SK-N-SH treated with all-trans-retinoic acid at 6 μM for 48 hours (cell line): ENCODE data around the gene N4BP2L1.

Experiments used
- ATAC-seq: fragments of 200-7000 bp; cut with Tn5 transposase; 3 replicates; pipeline ENCODE4 v1.9.1; 2020; ENCODE audit warnings: mild to moderate bottlenecking, moderate library complexity
- ARNTL ChIP-seq: fragments of 450-650 bp; formaldehyde crosslinking; IDR thresholded peaks from 2 replicates; pipeline ENCODE4 v1.5.0; 2020; ENCODE audit warnings: low read depth, mild to moderate bottlenecking, moderate library complexity, borderline replicate concordance
- BACH2 ChIP-seq: fragments of 250-450 bp; sonication (Bioruptor Pico); IDR thresholded peaks from 2 replicates; pipeline ENCODE4 v1.9.0; 2021; ENCODE audit warnings: mild to moderate bottlenecking, borderline replicate concordance
- ESRRG ChIP-seq: fragments of 250-450 bp; sonication (Bioruptor Pico); IDR thresholded peaks from 2 replicates; pipeline ENCODE4 v1.6.1; 2021; ENCODE audit warnings: mild to moderate bottlenecking
- GLIS3 ChIP-seq: fragments of 250-450 bp; sonication (Bioruptor Pico); IDR thresholded peaks from 2 replicates; pipeline ENCODE4 v1.5.0; 2020; ENCODE audit warnings: mild to moderate bottlenecking, moderate library complexity
- ISL1 ChIP-seq: fragments of 250-450 bp; sonication (Bioruptor Pico); IDR thresholded peaks from 2 replicates; pipeline ENCODE4 v2.1.2; 2022; ENCODE audit warnings: mild to moderate bottlenecking, moderate library complexity
- PPARA ChIP-seq: fragments of 250-450 bp; sonication (Bioruptor Pico); IDR thresholded peaks from 2 replicates; pipeline ENCODE4 v1.5.0; 2020; ENCODE audit warnings: mild to moderate bottlenecking, borderline replicate concordance
- RARB ChIP-seq: fragments of 250-450 bp; sonication (Bioruptor Pico); IDR thresholded peaks from 2 replicates; pipeline ENCODE4 v1.8.0; 2021; ENCODE audit warnings: mild to moderate bottlenecking, moderate library complexity
- SNAI2 ChIP-seq: fragments of 250-450 bp; sonication (Bioruptor Pico); IDR thresholded peaks from 2 replicates; pipeline ENCODE4 v1.5.0; 2020; ENCODE audit warnings: mild to moderate bottlenecking, moderate library complexity
- TCF4 ChIP-seq: fragments of 250-450 bp; sonication (Bioruptor Pico); IDR thresholded peaks from 2 replicates; pipeline ENCODE4 v1.8.0; 2021; ENCODE audit warnings: mild to moderate bottlenecking, moderate library complexity, borderline replicate concordance
- TOX ChIP-seq: fragments of 250-450 bp; sonication (Bioruptor Pico); IDR thresholded peaks from 2 replicates; pipeline ENCODE4 v1.8.0; 2021; ENCODE audit warnings: mild to moderate bottlenecking, moderate library complexity, borderline replicate concordance
- ZC3H10 ChIP-seq: fragments of 250-450 bp; sonication (Bioruptor Pico); IDR thresholded peaks from 2 replicates; pipeline ENCODE4 v1.5.1; 2021; ENCODE audit warnings: mild to moderate bottlenecking, moderate library complexity
- ZFP30 ChIP-seq: fragments of 450-650 bp; formaldehyde crosslinking; IDR thresholded peaks from 2 replicates; pipeline ENCODE4 v1.5.0; 2022; ENCODE audit warnings: mild to moderate bottlenecking, moderate library complexity
- ZNF565 ChIP-seq: fragments of 450-650 bp; formaldehyde crosslinking; conservative IDR thresholded peaks from 2 replicates; pipeline ENCODE4 v1.5.0; 2020; ENCODE audit warnings: low read depth, mild to moderate bottlenecking, moderate library complexity
- ZNF70 ChIP-seq: fragments of 450-650 bp; formaldehyde crosslinking; IDR thresholded peaks from 2 replicates; pipeline ENCODE4 v1.5.0; 2020; ENCODE audit warnings: mild to moderate bottlenecking, moderate library complexity
- ZNF8 ChIP-seq: fragments of 450-650 bp; formaldehyde crosslinking; IDR thresholded peaks from 2 replicates; pipeline ENCODE4 v1.5.0; 2020; ENCODE audit warnings: mild to moderate bottlenecking, moderate library complexity
- TF ChIP-seq, protein P1 (sequence below): fragments of 250-450 bp; sonication (Bioruptor Pico); IDR thresholded peaks from 2 replicates; pipeline ENCODE4 v1.8.0; 2020; ENCODE audit warnings: mild to moderate bottlenecking, moderate library complexity, borderline replicate concordance
- TF ChIP-seq, protein P2 (sequence below): fragments of 250-450 bp; sonication (Bioruptor Pico); IDR thresholded peaks from 2 replicates; pipeline ENCODE4 v1.8.0; 2021; ENCODE audit warnings: low read depth, mild to moderate bottlenecking, moderate library complexity, borderline replicate concordance
- TF ChIP-seq, protein P3 (sequence below): fragments of 250-450 bp; sonication (Bioruptor Pico); IDR thresholded peaks from 2 replicates; pipeline ENCODE4 v1.5.1; 2021; ENCODE audit warnings: mild to moderate bottlenecking, moderate library complexity

The N4BP2L1 gene

DNA sequence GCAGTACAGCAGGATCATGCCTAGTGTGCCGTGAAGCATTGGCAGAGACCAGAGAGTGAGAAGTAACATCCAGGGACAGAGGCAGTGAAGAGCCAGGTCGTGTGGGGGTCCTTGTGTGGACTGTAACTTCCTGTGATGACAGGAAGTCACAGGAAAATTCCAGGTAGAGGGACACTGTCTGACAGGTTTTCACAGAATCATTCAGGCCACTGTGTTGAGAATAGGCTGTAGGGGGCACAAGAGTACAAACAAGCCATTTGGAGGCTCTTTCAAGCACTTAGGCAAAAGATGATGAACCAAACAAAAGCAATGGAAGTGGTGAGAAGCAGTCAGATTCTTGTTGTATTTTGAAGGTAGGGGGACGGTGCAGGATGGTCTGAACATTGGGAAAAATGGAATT lies 46.4 kb downstream of the N4BP2L1 start:
- ATAC-seq: peak; percentile 62; the same call in 2 of the 3 replicates
- TF ChIP-seq, protein P1, sequence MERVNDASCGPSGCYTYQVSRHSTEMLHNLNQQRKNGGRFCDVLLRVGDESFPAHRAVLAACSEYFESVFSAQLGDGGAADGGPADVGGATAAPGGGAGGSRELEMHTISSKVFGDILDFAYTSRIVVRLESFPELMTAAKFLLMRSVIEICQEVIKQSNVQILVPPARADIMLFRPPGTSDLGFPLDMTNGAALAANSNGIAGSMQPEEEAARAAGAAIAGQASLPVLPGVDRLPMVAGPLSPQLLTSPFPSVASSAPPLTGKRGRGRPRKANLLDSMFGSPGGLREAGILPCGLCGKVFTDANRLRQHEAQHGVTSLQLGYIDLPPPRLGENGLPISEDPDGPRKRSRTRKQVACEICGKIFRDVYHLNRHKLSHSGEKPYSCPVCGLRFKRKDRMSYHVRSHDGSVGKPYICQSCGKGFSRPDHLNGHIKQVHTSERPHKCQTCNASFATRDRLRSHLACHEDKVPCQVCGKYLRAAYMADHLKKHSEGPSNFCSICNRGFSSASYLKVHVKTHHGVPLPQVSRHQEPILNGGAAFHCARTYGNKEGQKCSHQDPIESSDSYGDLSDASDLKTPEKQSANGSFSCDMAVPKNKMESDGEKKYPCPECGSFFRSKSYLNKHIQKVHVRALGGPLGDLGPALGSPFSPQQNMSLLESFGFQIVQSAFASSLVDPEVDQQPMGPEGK: no peak
- TF ChIP-seq ZC3H10 (no peak), SNAI2 (CRISPR knock-in tag) (no peak), ARNTL (no peak), RARB (CRISPR knock-in tag) (no peak), ZNF70 (CRISPR knock-in tag) (no peak)
- TF ChIP-seq, all 23 proteins: peak for 0

- TF ChIP-seq ZFP30 (CRISPR knock-in tag) (no peak), ZNF565 (CRISPR knock-in tag) (no peak), ISL1 (CRISPR knock-in tag) (no peak), GLIS3 (no peak), ZNF70 (CRISPR knock-in tag) (no peak), ZNF8 (CRISPR knock-in tag) (no peak), BACH2 (CRISPR knock-in tag) (no peak), ZC3H10 (no peak), ESRRG (CRISPR knock-in tag) (no peak), ARNTL (no peak)
- TF ChIP-seq, protein P2, sequence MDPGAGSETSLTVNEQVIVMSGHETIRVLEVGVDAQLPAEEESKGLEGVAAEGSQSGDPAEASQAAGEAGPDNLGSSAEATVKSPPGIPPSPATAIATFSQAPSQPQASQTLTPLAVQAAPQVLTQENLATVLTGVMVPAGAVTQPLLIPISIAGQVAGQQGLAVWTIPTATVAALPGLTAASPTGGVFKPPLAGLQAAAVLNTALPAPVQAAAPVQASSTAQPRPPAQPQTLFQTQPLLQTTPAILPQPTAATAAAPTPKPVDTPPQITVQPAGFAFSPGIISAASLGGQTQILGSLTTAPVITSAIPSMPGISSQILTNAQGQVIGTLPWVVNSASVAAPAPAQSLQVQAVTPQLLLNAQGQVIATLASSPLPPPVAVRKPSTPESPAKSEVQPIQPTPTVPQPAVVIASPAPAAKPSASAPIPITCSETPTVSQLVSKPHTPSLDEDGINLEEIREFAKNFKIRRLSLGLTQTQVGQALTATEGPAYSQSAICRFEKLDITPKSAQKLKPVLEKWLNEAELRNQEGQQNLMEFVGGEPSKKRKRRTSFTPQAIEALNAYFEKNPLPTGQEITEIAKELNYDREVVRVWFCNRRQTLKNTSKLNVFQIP (CRISPR knock-in tag): no peak
- TF ChIP-seq, protein P3, sequence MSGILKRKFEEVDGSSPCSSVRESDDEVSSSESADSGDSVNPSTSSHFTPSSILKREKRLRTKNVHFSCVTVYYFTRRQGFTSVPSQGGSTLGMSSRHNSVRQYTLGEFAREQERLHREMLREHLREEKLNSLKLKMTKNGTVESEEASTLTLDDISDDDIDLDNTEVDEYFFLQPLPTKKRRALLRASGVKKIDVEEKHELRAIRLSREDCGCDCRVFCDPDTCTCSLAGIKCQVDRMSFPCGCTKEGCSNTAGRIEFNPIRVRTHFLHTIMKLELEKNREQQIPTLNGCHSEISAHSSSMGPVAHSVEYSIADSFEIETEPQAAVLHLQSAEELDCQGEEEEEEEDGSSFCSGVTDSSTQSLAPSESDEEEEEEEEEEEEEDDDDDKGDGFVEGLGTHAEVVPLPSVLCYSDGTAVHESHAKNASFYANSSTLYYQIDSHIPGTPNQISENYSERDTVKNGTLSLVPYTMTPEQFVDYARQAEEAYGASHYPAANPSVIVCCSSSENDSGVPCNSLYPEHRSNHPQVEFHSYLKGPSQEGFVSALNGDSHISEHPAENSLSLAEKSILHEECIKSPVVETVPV: no peak
- TF ChIP-seq, protein P1: no peak
- TF ChIP-seq, all 23 proteins: peak for 0
- ATAC-seq: no peak
These were observed 49.9 kb downstream of the N4BP2L1 start for GRCh38 chr13:32378012-32378411.

DNA sequence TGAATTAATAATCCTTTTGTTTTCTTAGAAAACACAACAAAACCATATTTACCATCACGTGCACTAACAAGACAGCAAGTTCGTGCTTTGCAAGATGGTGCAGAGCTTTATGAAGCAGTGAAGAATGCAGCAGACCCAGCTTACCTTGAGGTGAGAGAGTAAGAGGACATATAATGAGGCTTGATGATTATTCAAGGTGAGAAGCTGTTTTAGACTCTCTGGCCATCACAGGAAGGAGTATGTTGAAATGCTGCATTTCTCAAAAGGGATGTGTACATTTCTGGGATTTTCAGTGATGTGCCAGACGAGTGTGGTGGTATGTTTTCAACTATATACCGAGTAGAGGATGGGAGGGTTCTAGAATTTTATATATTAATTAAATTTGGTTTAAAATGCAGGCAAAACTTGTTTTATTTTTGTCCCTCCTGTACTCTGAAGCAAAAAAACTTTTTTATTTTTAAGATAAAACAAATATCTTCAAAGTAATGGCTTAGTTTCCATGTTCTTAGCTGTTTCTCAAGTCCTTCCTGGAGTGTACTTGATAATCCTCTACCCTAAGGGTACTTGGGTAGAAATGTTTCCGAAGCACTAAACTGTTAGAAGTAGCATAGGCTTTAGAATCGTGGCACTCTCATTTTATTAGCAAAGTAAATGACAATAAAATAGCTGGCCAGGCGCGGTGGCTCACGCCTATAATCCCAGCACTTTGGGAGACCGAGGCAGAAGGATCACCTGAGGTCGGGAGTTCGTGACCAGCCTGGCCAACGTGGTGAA lies 51.1 kb downstream of the N4BP2L1 start:
- no peak for ATAC-seq
- TF ChIP-seq BACH2 (CRISPR knock-in tag): no peak
- no peak for TF ChIP-seq TCF4 (CRISPR knock-in tag)
- no peak for TF ChIP-seq ZNF8 (CRISPR knock-in tag)
- no peak for TF ChIP-seq ZNF70 (CRISPR knock-in tag)
- no peak for TF ChIP-seq TOX (CRISPR knock-in tag)
- no peak for TF ChIP-seq ARNTL
- TF ChIP-seq, protein P3: no peak
- TF ChIP-seq, protein P1: no peak
- no peak for TF ChIP-seq PPARA (CRISPR knock-in tag)
